ENCODE data around the gene SPP1.
"Not testable (repeated sequence)": the region's sequence is repeated elsewhere in the genome, so short reads cannot be mapped to it uniquely, and the experiment has no call there.

SPP1 gene

DNA sequence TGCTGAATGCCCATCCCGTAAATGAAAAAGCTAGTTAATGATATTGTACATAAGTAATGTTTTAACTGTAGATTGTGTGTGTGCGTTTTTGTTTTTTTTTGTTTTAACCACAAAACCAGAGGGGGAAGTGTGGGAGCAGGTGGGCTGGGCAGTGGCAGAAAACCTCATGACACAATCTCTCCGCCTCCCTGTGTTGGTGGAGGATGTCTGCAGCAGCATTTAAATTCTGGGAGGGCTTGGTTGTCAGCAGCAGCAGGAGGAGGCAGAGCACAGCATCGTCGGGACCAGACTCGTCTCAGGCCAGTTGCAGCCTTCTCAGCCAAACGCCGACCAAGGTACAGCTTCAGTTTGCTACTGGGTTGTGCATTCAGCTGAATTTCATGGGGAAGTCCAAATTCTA, at the start of gene SPP1:
Gene SPP1, plus strand, starts transcription at position 249 of the 400 bp plus-strand sequence. CDS start 1,182 bp downstream, outside the sequence.
- peak; percentile 34 for DNase-seq

DNA sequence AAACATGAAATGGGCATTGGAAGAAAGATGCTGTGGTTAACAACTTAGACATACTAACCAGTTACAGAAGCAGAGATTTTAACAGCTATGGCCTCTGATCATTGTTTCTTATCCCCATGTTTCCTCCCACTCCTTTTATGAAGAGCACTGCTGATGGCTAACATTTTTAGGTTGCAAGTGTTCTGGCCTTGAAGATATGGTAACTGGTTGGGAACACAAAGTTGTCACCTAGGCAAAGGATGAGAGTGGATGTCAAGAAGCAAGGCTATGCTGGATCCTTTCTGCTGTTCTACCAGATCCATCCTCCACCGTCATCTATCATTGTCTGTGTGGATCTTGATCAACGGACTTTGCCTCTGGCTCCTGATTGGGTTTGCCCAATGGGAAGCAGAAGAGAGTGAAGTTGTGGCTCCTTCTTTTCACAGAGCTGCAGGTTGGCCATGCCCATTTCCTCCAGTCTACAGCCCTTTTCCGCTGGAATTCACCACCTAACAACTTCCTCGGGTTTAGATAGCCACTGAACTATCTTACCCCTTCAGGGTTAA, 48.9 kb upstream of the SPP1 start:
- DNase-seq = no peak

DNA sequence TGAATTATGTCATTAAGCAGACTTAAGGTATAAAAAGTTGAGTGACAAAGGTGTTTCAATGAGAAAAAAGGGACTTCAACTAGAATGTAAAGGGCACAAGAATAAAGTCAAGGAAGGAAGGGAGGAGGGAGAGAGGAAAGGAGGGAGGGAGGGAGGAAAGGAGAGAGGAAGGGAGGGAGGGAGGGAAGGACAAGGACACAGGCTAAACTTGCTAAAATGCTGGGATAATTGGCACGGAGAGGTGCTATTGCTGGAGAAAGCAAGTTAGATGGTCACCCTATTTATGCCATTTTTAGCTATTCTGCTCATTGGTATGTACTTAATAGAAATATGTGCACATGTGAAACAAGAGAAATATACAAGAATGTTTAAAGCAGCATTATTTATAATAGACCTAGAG, 44.9 kb upstream of the SPP1 start:
- DNase-seq = no peak

DNA sequence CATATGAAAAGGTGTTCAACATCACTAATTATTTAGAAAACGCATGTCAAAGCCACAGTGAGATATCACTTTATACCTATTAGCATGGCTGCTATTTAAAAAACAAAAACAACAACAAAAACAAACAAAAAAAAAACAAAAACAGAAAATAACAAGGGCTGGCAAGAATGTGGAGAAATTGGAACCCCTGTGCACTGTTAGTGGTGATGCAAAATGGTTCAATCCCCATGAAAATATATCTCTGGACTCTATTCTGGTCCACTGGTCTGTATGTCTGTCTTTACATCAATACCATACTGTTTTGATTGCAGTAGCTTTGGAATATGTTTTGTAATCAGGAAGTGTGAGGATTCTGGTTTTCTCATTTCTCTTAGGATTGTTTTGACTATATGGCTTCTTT, 43.6 kb upstream of the SPP1 start:
- DNase-seq = no peak

DNA sequence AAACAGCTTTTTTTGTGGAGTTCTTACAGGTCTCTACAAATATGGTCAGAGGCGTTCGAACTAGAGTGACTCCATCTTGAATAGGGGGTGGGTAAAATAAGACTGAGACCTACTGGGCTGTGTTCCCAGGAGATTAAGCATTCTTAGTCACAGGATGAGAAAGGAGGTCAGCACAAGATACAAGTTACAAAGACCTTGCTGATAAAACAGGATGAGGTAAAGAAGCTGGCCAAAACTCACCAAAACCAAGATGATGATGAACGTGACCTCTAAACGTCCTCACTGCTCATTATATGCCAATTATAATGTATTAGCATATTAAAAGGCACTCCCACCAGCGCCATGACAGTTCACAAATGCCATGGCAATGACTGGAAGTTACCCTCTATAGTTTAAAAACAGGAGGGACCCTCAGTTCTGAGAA, 42.8 kb upstream of the SPP1 start:
- DNase-seq = no peak

DNA sequence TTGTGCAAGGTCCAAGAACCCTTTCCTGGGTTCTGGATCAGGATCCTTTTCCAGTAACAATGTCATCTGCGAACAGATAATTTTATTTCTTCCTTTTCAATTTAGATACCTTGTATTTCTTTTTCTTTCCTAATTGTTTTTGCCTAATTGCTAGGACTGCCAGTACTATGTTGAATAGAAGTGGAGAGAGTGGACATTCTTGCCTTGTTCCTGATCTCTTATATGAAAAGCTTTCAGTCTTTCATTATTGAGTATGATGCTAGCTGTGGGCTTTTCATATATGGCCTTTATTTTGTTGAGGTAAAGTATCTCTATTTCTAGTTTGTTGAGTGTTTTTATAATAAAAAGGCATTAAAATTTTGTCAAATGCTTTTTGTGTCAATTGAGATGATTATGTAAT, 42.2 kb upstream of the SPP1 start:
- no peak for DNase-seq

DNA sequence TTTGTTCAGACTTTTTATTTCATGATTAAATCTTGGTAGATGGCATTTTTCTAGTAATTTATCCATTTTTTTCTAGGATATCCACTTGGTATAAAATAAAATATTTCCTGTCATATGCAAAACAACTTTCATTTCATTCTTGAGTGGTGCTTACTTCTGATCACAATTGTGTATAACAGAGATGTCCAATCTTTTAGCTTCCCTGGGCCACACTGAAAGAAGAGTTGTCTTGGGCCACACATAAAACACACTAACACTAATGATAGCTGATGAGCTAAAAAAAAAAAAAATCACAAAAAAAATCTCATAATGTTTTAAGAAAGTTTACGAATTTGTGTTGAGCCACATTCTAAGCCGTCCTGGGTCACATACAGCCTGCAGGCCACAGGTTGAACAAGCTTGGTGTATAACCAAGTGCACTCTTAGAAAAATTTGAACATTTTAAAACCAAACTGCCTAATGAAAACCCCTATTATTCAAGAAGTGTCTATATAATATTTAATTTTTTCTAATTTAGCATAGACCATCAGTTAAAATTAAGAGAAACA, 41.3 kb upstream of the SPP1 start:
- no peak for DNase-seq

DNA sequence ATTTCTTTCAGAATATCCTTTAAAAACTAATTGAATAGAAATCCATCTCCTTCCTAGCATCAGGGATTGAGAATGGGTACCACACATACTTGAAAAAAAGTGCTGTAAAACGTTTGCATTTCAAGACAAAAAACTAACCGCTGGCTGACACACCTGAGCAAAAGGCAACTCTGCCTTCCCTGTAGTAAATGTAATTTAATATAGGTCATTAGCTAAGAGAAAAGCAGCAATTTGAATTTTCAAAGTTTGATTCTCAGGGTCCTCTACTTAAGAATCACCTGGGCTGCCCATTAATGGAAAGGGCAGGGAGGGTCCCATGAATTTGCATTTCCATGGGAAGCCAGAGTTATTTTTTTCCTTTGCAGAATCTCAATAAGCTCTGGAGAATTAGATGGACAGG, 40.5 kb upstream of the SPP1 start:
- no peak for DNase-seq

DNA sequence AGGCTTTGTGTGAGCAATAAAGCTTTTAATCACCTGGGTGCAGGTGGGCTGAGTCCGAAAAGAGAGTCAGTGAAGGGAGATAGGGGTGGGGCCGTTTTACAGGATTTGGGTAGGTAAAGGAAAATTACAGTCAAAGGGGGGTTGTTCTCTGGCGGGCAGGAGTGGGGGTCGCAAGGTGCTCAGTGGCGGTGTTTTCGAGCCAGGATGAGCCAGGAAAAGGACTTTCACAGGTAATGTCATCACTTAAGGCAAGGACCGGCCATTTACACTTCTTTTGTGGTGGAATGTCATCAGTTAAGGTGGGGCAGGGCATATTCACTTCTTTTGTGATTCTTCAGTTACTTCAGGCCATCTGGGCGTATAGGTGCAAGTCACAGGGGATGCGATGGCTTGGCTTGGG, 39.6 kb upstream of the SPP1 start:
- DNase-seq = not testable (repeated sequence)

DNA sequence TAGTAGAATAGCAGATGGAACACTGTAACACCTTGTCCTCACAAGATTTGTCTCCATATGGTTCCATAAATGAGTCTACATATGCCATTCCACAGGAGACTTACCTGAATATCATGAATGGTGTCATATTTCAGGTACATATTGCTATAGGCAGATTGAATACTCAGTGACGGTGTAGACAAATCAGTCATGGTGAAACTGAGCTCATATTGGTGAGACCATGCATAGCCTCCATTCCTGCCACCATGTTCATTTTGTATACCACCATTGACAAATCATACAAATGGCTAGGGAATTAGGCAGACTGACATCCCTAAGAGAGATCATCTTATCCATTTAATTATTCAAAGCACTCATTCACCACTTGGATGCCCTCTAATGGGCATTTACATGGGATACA, 38.0 kb upstream of the SPP1 start:
- DNase-seq = no peak

DNA sequence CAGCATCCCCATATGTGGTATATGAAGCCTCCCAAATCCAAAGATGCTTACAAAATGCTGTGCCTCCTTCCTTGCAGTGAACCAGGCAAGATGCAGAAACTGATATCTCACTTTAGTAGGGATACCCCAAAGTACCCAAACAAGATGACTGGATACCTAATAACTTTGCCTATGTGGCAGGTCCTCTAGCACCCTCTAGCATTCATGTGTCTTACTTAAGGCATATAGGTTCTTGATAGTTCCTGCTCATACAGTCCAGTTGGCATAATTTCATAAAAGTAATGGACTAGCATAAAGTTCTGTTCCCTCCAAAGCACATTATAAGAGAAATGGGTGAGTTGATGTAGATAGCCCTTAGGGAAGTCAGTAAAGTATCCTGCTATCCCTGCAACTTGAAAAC, 36.8 kb upstream of the SPP1 start:
- no peak for DNase-seq

DNA sequence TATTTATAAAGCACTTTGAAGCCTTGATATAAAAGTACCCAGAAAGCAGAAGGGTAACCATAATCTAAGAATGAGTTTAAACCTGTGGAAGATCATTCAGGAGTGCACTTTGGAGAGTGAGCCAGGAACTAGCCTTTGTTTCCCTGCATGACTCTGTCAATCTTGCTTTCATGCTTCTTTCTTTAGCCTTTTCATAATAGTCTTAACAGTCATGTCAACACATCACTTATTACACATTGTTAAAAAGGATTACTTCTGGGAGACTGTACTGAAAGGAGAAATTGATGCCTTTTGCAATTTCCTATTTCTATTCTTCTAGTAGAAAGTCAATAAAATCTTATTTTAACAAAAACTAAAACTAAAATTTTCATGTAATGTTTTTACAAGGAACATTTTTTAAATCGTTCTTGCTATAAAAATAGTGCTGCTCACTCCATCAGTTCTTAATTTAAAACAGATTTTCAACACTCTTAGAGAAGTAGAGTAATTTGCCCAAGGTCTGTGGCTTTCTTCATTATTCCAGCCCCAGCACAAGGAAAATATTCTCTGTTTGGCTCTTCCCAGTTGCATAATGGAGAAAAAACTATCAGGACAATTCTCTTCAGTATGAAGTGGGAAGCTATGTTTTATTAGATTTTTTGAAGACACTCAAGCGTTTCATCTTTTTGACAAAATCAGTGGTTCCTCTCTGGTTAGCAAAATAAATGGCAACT, 35.4 kb upstream of the SPP1 start:
- no peak for DNase-seq

DNA sequence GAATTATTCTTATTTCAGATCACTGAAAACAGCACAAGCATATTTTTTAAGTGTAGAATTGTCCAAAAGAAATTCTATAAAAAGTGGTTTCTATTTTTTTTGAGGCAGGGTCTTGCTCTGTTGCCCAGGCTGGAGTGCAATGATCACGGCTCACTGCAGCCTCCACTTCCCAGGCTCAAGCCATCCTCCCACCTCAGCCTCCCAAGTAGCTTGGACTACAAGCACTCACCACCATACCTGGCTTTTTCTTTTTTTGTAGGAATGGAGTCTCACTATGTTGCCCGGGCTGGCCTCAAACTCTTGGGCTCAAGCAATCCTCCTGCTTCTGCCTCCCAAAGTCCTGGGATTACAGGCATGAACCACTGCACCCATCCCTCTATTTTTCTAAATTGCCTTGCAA, 34.7 kb upstream of the SPP1 start:
- DNase-seq = not testable (repeated sequence)

DNA sequence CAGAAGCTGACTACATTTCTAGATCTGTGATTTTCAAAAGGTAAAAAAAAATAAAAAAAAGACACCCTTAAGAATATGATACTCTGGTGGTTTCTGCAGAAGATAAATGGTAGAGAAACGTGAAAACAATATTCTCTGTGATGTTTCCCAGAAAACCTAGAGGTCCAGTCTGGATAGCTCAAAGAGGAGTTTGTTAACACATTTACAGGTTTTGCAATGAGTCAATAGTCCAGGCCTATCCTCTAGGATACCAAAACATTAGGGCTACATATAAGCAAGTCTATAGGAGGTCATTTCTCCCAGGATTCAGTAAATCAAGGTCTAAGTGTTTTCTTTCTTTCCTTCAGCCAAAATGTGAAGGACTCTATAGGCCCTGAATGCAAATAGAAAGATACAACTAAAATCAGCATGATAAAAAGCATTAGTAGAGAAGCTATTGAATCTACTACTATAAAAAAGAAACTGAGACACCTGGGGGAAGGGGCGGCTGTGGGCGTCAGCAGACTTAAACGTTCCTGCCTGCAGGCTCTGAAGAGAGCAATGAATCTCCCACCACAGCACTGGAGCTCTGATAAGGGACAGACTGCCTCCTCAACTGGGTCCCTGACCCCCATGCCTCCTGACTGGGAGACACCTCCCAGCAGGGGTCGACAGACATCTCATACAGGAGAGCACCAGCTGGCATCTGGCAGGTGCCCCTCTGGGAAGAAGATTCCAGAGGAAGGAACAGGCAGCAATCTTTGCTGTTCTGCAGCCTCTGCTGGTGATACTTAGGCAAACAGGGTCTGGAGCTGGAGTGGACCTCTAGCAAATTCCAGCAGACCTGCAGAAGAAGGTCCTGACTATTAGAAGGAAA, 33.7 kb upstream of the SPP1 start:
- DNase-seq = no peak

DNA sequence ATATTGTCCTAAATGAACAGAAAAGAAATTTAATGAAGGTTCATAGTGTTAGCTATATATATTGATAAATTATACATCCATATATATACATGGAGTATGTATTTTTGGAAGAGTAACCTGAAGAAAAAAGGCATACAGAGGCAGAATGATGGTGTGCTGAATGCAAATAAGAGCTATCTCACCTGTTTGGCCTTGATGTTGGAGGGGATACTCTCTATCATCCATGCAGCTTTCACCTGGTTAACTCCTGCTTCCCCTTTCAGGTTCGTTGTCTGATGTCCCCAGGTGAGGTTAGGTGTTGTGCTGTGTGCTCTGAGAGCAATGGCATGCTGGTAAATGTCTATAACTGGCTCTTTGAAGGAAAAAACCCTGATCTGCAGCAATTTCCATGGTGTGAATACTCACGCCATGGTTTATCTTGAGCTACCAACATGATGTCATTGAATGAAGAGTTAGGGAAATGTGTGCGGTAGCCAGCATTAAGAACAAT, 31.8 kb upstream of the SPP1 start:
- no peak for DNase-seq

DNA sequence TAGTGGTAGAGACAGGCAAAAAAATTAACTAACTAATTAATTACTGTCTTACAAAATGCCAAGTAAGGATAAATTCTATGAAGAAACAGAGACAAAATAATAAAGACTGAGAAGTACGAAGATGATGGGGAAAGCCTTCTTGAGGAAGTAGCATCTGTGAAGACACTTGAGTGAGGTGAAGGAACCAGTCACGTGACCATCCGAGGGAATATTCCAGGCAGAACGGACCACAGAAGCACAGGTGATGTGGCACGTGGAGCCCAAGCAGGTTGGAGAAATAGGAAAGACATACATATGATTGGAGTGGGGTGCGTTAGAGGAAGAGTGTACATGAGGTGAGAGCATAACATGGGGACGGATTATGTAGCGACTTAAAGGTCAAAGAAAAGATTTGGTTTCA, 30.5 kb upstream of the SPP1 start:
- no peak for DNase-seq

DNA sequence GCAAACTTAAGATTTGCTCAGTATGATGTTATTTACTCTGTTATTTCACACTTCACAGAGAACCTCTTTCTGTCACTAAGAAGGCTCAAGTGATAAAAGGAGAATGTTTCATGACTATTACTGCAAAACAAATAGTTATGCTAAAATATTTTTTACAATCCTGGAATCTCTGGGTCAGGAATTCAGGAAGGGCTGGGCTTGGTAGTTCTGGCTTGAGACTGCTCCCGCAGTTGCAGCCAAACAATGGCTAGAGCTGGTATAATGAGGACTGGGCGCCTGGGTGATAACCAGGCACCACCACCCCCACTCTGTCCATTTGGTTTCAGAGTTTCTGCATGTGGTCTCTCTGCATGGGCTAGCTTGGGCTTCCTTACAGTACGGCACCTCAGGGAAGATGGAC, 28.7 kb upstream of the SPP1 start:
- no peak for DNase-seq

DNA sequence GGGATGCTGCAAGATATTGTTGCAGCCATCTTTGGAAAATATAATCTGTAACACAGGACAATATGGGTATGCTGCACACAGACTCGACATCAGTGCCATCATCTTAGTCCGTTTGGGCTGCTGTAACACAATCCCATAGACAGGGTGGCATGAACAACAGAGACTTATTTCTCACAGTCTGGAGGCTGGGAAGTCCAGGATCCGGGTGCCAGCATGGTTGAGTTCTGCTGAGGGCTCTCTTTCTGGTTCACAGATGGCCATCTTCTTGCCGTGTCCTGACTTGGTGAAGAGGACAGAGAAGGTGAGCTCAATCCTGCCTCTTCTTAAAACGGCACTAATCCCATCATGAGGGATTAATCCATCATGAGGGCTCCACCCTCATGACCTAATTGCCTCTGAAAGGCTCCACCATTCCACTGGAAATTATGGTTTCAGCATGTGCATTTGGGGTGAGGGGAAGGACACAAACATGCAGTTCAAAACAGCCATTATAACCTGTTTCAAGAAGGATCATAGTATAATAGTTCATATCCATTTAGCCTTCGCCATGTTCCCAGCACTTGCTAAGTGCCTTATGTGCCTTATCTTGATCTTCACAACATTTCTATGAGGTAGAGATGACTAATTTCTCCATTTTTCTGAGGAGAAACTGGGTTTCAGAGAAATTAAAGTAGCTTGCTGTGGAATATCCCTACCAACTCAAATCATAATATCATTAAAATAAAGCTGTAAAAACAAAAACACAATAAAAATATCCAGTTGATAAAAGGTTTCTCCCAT, 27.9 kb upstream of the SPP1 start:
- DNase-seq = no peak

DNA sequence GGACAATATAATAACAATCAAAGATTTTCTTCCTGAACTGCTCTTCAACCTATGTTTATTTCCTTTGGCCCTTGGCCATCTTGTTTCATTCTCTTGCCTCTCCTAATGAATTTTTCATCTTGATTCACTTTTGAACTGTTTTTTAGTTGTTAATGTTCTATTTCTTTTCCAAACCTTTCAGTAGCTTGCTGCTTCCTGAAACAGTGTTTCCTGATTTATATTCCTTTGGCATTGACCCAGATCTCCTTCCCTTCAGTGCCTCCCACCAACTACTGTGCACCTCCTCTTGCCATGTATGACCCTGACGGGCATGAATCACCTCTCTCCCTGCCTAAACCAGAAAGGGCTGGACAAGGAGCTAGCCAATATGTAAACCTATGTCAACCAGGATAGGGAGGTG, 25.6 kb upstream of the SPP1 start:
- DNase-seq = no peak

DNA sequence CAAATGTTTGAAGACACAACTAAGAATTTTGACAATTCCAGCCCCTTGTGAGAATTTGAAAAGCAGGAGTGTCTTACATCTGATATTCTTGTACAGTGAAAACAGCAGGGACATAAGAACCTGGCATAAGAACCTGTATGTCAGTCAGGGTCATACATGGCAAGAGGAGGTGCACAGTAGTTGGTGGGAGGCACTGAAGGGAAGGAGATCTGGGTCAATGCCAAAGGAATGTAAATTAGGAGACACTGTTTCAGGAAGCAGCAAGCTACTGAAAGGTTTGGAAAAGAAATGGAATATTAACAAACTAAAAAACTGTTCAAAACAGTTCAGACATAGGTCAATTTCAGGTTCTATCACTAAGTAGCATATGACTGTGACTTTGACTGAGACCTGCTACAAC, 25.0 kb upstream of the SPP1 start:
- DNase-seq = no peak

DNA sequence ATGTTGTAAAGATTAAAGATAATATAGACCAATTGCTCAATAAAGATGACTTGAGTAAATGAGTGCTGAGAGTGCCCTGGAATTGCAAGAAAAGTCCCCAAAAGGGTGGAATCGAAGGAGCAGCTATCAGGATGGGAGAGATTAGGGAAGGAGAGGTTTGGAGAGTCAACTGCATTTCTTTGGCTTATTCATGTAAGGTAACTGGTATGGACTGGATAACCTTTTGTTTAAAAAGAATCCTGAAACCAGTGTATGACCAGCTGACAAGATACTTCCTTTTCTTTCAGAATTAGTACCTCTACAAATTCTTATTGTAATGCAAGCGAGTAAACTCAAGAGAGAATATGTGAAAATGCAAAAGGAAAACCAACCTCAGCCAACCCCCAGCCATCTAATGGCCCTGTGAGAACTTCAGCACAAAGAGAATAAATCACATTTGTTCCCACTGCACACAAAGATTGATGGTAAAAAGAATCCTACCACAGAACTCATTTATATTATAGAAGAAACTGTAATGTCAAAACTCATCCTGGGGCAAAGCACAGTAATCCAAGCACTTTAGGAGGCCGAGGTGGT, 24.5 kb upstream of the SPP1 start:
- no peak for DNase-seq

DNA sequence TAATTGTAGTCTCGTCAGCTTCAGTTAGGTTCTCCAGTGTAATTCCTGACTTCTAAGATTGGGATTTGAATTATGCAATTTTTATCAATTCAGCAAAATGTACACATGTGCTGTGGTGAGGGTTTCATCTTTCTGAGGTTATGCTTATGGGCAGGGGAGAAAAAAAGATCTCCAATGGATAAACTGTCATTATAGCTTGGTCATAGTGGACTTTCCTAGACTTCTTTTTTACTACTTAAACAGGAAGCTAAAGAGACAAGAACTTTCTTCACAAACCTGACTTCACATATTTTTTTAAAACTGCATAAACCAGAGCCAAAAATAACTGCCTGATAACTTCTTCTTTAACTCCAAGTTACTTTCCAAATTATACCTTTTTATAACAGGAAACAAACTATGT, 21.7 kb upstream of the SPP1 start:
- no peak for DNase-seq

DNA sequence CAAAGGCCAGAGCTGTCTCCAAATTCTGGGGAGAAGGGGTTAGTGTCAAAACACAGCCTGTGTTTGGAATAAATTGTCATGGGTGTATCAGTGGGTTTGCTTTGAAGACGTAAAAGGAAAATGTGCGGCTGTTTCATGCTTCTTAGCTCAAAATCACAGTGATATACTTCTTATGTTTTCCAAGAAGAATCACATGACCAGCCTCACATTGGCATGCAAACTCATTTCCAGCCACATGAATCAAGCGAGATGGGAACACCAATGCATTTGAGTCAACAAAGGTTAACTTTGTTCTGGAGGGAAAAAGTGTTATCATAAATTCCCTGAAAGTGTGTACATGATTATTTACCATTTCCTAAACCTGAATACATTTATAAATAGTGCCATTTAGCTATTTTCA, 19.0 kb upstream of the SPP1 start:
- no peak for DNase-seq

All from stimulated activated CD8-positive, alpha-beta memory T cell treated with anti-CD3 and anti-CD28 coated beads, Interleukin-4, amount 100 ng/mL, for 48 hours (primary cell).